Hepatocyte (in vitro differentiated cells): ENCODE measurements around the gene FOXF1.

Experiments used
- CTCF ChIP-seq: fragments of 200-600 bp; sonication (generic); IDR thresholded peaks from 2 replicates; pipeline ENCODE4 v1.5.1; 2016; ENCODE audit warnings: antibody characterized with exemption, mild to moderate bottlenecking; ENCODE audit not compliant: poor library complexity
- EZH2 ChIP-seq: fragments of 200-600 bp; sonication (generic); IDR thresholded peaks from 2 replicates; pipeline ENCODE4 v1.6.1; 2016; ENCODE audit warnings: antibody characterized with exemption, mild to moderate bottlenecking, borderline replicate concordance
- EZH2phosphoT487 ChIP-seq: fragments of 200-600 bp; sonication (generic); IDR thresholded peaks from one replicate; pipeline ENCODE4 v1.6.1; 2018; ENCODE audit warnings: antibody characterized with exemption, mild to moderate bottlenecking, low read depth, moderate library complexity; ENCODE audit not compliant: unreplicated experiment, severe bottlenecking

GRCh38 chr16:86479419-86479818 is 30.9 kb upstream of the FOXF1 start:
- TF ChIP-seq CTCF (no peak), EZH2phosphoT487 (no peak), EZH2 (no peak)
